ENCODE results near the gene TNFSF4. TPM values are rescaled to one million over a fixed set of nuclear protein-coding genes. Genes with fewer than 3 reads are reported as not detected.

The TNFSF4 gene
- total RNA-seq, 1 experiment from 2014 or later, result 0.89 TPM

GRCh38 chr1:173223031-173223380 lies 15.9 kb upstream of the TNFSF4 start (continued):
- no peak for TF ChIP-seq CTCF (IDR thresholded peaks at IDR 0.05 in 2 of 3, conservative IDR thresholded peaks at IDR 0.05 in 1 of 3; ENCODE audit: borderline replicate concordance in 1 of 3, insufficient read depth in 1 of 3, low read depth in 2 of 3, low read length in 2 of 3)

DNA sequence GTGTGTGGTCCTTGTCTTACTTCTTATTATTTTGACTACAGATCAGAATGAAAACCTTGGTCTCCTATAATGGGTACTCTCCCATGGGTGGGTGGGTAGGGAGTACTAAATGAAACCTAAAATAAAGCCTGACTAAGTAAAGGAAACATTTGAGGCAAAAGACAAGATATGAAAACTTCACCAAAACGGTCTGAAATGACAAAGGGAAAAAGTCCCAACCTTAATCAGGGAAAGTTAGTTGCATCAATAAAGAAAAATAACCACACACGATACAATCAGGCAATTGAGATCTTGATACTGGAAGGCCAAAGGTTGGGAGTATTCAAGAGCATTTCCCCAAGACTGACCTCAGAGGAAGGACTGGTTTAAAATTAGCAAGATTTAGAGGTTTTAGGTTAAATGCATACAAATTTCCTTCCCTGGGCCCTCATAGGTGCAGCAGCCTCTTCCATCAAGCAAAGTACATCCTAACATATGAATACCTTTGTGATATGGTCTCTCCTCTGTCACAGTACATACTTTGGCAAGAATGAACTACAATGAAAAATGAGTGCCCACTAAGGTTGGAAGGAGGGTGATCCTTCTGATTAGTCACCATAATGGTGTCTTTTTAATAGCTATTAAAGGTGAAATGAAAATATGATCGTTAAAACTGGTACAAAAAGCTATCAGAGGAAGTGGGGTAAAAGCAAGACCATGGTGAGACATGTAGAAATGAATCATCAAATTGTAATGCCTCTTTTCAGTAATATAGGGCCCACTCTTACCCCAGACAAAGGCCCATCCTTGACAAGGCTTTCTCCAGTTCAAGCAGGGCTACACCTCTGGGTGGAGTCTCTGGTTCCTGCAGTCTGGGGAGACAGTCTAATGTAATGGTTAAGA lies 15.3 kb upstream of the TNFSF4 start:
- CTCF ChIA-PET, result no interaction called here

More for the DNA sequence above, 15.3 kb upstream of the TNFSF4 start:
- no TSS peak for BruUV-seq (replicated peaks)
- no peaks in the 10 kb centered on the region for H3K36me3 ChIP-seq (ENCODE audit: control insufficient read depth in 1 of 2, insufficient read depth in 2 of 2, low read length in 2 of 2)
- H3K79me2 ChIP-seq (ENCODE audit: insufficient read depth, low read length), result no peaks in the 10 kb centered on the region
- H3K4me2 ChIP-seq (ENCODE audit: low read length), result no peak overlapping the region
- no peaks in the 10 kb centered on the region for H3K27me3 ChIP-seq (ENCODE audit: insufficient read depth, low read length)
- no peaks in the 10 kb centered on the region for H4K20me1 ChIP-seq (ENCODE audit: insufficient read depth)
- POLR2A ChIA-PET, result no interaction called here
- no peaks in the 10 kb centered on the region for H3K9me3 ChIP-seq (ENCODE audit: control insufficient read depth in 1 of 2, insufficient read depth in 1 of 2, low read depth in 1 of 2, low read length in 2 of 2)
- H3K4me3 ChIP-seq (replicated peaks in 1 of 2; ENCODE audit: low read depth in 1 of 2, low read length in 2 of 2), result no peak overlapping the region
- ATAC-seq, result no peak
- H3K9me2 ChIP-seq (ENCODE audit: insufficient read depth), result no peaks in the 10 kb centered on the region
- intact Hi-C loops (cut with micrococcal nuclease), result no loop called here
- no peak for TF ChIP-seq ZFX (IDR thresholded peaks at IDR 0.05)
- TF ChIP-seq SRF (IDR thresholded peaks at IDR 0.05; ENCODE audit: low read depth), result no peak
- TF ChIP-seq EZH2phosphoT487 (IDR thresholded peaks at IDR 0.05; ENCODE audit: borderline replicate concordance), result no peak
- TF ChIP-seq, protein P1, sequence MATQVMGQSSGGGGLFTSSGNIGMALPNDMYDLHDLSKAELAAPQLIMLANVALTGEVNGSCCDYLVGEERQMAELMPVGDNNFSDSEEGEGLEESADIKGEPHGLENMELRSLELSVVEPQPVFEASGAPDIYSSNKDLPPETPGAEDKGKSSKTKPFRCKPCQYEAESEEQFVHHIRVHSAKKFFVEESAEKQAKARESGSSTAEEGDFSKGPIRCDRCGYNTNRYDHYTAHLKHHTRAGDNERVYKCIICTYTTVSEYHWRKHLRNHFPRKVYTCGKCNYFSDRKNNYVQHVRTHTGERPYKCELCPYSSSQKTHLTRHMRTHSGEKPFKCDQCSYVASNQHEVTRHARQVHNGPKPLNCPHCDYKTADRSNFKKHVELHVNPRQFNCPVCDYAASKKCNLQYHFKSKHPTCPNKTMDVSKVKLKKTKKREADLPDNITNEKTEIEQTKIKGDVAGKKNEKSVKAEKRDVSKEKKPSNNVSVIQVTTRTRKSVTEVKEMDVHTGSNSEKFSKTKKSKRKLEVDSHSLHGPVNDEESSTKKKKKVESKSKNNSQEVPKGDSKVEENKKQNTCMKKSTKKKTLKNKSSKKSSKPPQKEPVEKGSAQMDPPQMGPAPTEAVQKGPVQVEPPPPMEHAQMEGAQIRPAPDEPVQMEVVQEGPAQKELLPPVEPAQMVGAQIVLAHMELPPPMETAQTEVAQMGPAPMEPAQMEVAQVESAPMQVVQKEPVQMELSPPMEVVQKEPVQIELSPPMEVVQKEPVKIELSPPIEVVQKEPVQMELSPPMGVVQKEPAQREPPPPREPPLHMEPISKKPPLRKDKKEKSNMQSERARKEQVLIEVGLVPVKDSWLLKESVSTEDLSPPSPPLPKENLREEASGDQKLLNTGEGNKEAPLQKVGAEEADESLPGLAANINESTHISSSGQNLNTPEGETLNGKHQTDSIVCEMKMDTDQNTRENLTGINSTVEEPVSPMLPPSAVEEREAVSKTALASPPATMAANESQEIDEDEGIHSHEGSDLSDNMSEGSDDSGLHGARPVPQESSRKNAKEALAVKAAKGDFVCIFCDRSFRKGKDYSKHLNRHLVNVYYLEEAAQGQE (IDR thresholded peaks at IDR 0.05; ENCODE audit: low read depth), result no peak
- TF ChIP-seq JUND (IDR thresholded peaks at IDR 0.05), result no peak
- H3K4me1 ChIP-seq (ENCODE audit: control insufficient read depth in 1 of 2, insufficient read depth in 2 of 2, low read length in 2 of 2), result peaks cover 0 to 7% of the 10 kb centered on the region in 2 experiments; a peak in 1 of 4 replicates
- RAD21 ChIA-PET (ENCODE audit: low non-redundant PET in 1 of 2, low total read pairs in 2 of 2, uncharacterized antibody in 2 of 2, unreplicated experiment in 2 of 2), result no interaction called here
- H3K9ac ChIP-seq (ENCODE audit: low read length), result no peak overlapping the region
- no peak overlapping the region for H2AFZ ChIP-seq (ENCODE audit: low read depth, low read length, poor library complexity, severe bottlenecking)
- no peak overlapping the region for H3K27ac ChIP-seq (ENCODE audit: low read depth, low read length)
- no peak for DNase-seq (ENCODE audit: low read depth, low spot score)
